Hepatic stellate cell (primary cell): ENCODE results near the gene PSD2.
A peak's percentile ranks its signal among the peaks of the same experiment; 100 is the strongest.

Experiments used
- DNase-seq: peaks from one replicate; pipeline ENCODE4 v3.0.0; 2011; ENCODE audit warnings: low spot score

The PSD2 gene

GRCh38 chr5:139795074-139796001 lies at the start of gene PSD2:
Gene PSD2 (plus strand): TSS chr5:139795808. CDS start chr5:139809441, 13,633 bp downstream.
- DNase-seq: no peak

- no peak for DNase-seq
Measured at GRCh38 chr5:139746691-139747582, 48.7 kb upstream of the PSD2 start.

- DNase-seq: no peak
Measured at GRCh38 chr5:139747583-139748504, 47.8 kb upstream of the PSD2 start.

- no peak for DNase-seq
Measured at GRCh38 chr5:139748505-139748826, 47.1 kb upstream of the PSD2 start.

- no peak for DNase-seq
Measured at GRCh38 chr5:139749242-139749641, 46.4 kb upstream of the PSD2 start.

GRCh38 chr5:139751236-139751635 lies 44.4 kb upstream of the PSD2 start:
- no peak for DNase-seq

GRCh38 chr5:139752506-139753473 lies 42.8 kb upstream of the PSD2 start:
- no peak for DNase-seq

- no peak for DNase-seq
Measured at GRCh38 chr5:139755892-139756671, 39.5 kb upstream of the PSD2 start.

- DNase-seq: no peak
Measured at GRCh38 chr5:139756971-139757370, 38.6 kb upstream of the PSD2 start.

GRCh38 chr5:139757727-139758509 lies 37.7 kb upstream of the PSD2 start:
- no peak for DNase-seq

- no peak for DNase-seq
Measured at GRCh38 chr5:139758510-139759075, 37.0 kb upstream of the PSD2 start.

- DNase-seq: no peak
Measured at GRCh38 chr5:139759219-139759721, 36.3 kb upstream of the PSD2 start.

GRCh38 chr5:139760066-139761056 lies 35.2 kb upstream of the PSD2 start:
- DNase-seq: peak; percentile 68

GRCh38 chr5:139761057-139761450 lies 34.6 kb upstream of the PSD2 start:
- DNase-seq: no peak

- no peak for DNase-seq
Measured at GRCh38 chr5:139761501-139761900, 34.1 kb upstream of the PSD2 start.

GRCh38 chr5:139762615-139763170 lies 32.9 kb upstream of the PSD2 start:
- DNase-seq: no peak
